ENCODE results near the gene MARK2. TPM values are rescaled to one million over a fixed set of nuclear protein-coding genes. Genes with fewer than 3 reads are reported as not detected.

Gene MARK2
- total and polyA plus RNA-seq, 2 of the 8 experiments (the other 6 are each of a cell fraction or from before 2014, with no cell fraction given) = 19.3 to 58.5 TPM

- WGBS, 2 experiments (ENCODE audit: extremely low coverage in 1 of 2, insufficient coverage in 1 of 2, insufficient read length in 1 of 2, insufficient replicate concordance in 2 of 2, low coverage in 1 of 2, low lambda C conversion rate in 2 of 2, missing lambda C conversion rate in 1 of 2) = 98% methylated on average over 8 of the region's 8 CpGs; no CpG with 5 or more reads in 1 of the 2 experiments
- Histone ChIP-seq H3K27me3 (replicated peaks in 1 of 4; ENCODE audit: control insufficient read depth in 3 of 4, extremely low read depth in 1 of 4, insufficient read depth in 3 of 4, low read length in 3 of 4) (no peaks in the 10 kb centered on the region), H4K5ac (ENCODE audit: insufficient read length, low read depth, low read length) (no peak overlapping the region), H3K56ac (replicated peaks; ENCODE audit: insufficient read length, low read depth, low read length) (no peak overlapping the region), H3K23me2 (ENCODE audit: low read depth, low read length) (no peaks in the 10 kb centered on the region), H3K14ac (ENCODE audit: insufficient read length) (no peak overlapping the region), H3K27ac (ENCODE audit: low read depth, low read length) (no peak overlapping the region), H3K9ac (replicated peaks in 1 of 4; ENCODE audit: extremely low read depth in 1 of 4, low read depth in 3 of 4, low read length in 3 of 4) (no peak overlapping the region), H2BK5ac (ENCODE audit: low read depth, low read length) (peak overlapping the region; percentile 87; the same call in 1 of the 2 replicates), H2AK5ac (ENCODE audit: low read depth, low read length) (no peak overlapping the region), H3K9me3 (ENCODE audit: insufficient read depth in 2 of 2, low read depth in 1 of 2, low read length in 1 of 2) (no peaks in the 10 kb centered on the region), H2BK120ac (replicated peaks; ENCODE audit: low read depth, low read length) (no peak overlapping the region), H3K4me2 (ENCODE audit: insufficient read depth in 1 of 2, low read depth in 2 of 2, low read length in 2 of 2) (no peak overlapping the region), H3K36me3 (ENCODE audit: control insufficient read depth in 2 of 4, insufficient read depth in 4 of 4, low read length in 3 of 4) (peaks cover 0 to 24% (median 9%) of the 10 kb centered on the region in 4 experiments; a peak in 6 of 8 replicates), H2AFZ (ENCODE audit: low read length) (no peak overlapping the region), H3K4ac (replicated peaks; ENCODE audit: insufficient read length, low read depth, low read length) (no peak overlapping the region), H4K20me1 (replicated peaks in 1 of 2; ENCODE audit: control insufficient read depth in 1 of 2, insufficient read depth in 2 of 2, low read length in 2 of 2) (peaks cover 0 to 6% of the 10 kb centered on the region in 2 experiments), H2BK20ac (ENCODE audit: low read length) (peak overlapping the region; percentile 51), H2BK15ac (ENCODE audit: low read length) (peak overlapping the region; percentile 99; the same call in 1 of the 2 replicates), H3K79me2 (ENCODE audit: control insufficient read depth in 1 of 2, insufficient read depth in 2 of 2, low read length in 2 of 2) (no peaks in the 10 kb centered on the region), H3K4me3 (ENCODE audit: extremely low read depth in 1 of 4, insufficient read depth in 2 of 4, low read depth in 3 of 4, low read length in 4 of 4) (no peak overlapping the region), H4K91ac (replicated peaks; ENCODE audit: insufficient read length, low read length) (peak overlapping the region; percentile 36), H3K79me1 (ENCODE audit: low read depth, low read length) (no peaks in the 10 kb centered on the region; the same call in 1 of the 2 replicates), H3K23ac (ENCODE audit: insufficient read length) (no peak overlapping the region), H3K4me1 (replicated peaks in 1 of 4; ENCODE audit: control insufficient read depth in 3 of 4, insufficient read depth in 4 of 4, low read length in 3 of 4) (peaks cover 3 to 12% (median 8%) of the 10 kb centered on the region in 4 experiments), H4K8ac (ENCODE audit: extremely low read depth, insufficient read depth, low read length) (no peak overlapping the region), H3K18ac (ENCODE audit: extremely low read depth, low read length) (peak overlapping the region; percentile 84; the same call in 1 of the 2 replicates), H2BK12ac (ENCODE audit: low read depth, low read length) (peak overlapping the region; percentile 71; the same call in 1 of the 2 replicates)
- ChIA-PET POLR2A (ENCODE audit: partially characterized antibody) (interaction anchor here (0.9 to 9.0 kb wide), 10 partner anchors 12 to 88 kb away, joined by 3 to 85 read pairs (median 4); no protein-coding TSS in a partner anchor), CTCF (ENCODE audit: partially characterized antibody) (interaction anchor here (1.0 to 3.9 kb wide), 30 partner anchors 10 to 122 kb away, joined by 3 to 17 read pairs (median 5); partner anchors contain the start of gene ZFTA)
- FAIRE-seq (peak; percentile 7), DNase-seq (ENCODE audit: low read depth in 1 of 2, low spot score in 2 of 2) (peak in 1 of 2 experiments; percentile 65)
- TF ChIP-seq RAD21 (IDR thresholded peaks at IDR 0.05 in 1 of 2, conservative IDR thresholded peaks at IDR 0.05 in 1 of 2; ENCODE audit: low read depth in 2 of 2, low read length in 2 of 2) = peak; percentile 76 to 84
- TF ChIP-seq, protein P1, sequence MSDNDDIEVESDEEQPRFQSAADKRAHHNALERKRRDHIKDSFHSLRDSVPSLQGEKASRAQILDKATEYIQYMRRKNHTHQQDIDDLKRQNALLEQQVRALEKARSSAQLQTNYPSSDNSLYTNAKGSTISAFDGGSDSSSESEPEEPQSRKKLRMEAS (IDR thresholded peaks at IDR 0.05) = 0 out of 2 replicates have a peak, but pooled peaks have one; percentile 9
- TF ChIP-seq FOSL1 (IDR thresholded peaks at IDR 0.05; ENCODE audit: insufficient read depth, low read depth, low read length) = no peak
- TF ChIP-seq, protein P2, sequence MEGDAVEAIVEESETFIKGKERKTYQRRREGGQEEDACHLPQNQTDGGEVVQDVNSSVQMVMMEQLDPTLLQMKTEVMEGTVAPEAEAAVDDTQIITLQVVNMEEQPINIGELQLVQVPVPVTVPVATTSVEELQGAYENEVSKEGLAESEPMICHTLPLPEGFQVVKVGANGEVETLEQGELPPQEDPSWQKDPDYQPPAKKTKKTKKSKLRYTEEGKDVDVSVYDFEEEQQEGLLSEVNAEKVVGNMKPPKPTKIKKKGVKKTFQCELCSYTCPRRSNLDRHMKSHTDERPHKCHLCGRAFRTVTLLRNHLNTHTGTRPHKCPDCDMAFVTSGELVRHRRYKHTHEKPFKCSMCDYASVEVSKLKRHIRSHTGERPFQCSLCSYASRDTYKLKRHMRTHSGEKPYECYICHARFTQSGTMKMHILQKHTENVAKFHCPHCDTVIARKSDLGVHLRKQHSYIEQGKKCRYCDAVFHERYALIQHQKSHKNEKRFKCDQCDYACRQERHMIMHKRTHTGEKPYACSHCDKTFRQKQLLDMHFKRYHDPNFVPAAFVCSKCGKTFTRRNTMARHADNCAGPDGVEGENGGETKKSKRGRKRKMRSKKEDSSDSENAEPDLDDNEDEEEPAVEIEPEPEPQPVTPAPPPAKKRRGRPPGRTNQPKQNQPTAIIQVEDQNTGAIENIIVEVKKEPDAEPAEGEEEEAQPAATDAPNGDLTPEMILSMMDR (IDR thresholded peaks at IDR 0.05; ENCODE audit: control extremely low read depth in 1 of 3, insufficient read depth in 1 of 3, low read depth in 1 of 3, low read length in 3 of 3) = peak; percentile 69 to 85 (median 80)
- peak; percentile 73 for TF ChIP-seq TEAD4 (IDR thresholded peaks at IDR 0.05; ENCODE audit: low read depth, low read length)
These were observed 9.0 kb upstream of the MARK2 start for GRCh38 chr11:63829823-63830489.
